DMS 273 (cell line): Measurements from ENCODE around the gene ADAMTSL2.

Experiments used
- DNase-seq: peaks from one replicate; lab custom pipeline; 2025; ENCODE audit not compliant: unreplicated experiment; lab: John Stamatoyannopoulos, UW

The ADAMTSL2 gene

GRCh38 chr9:133529874-133530273 is 4.6 kb upstream of the ADAMTSL2 start:
- DNase-seq: no peak

GRCh38 chr9:133531293-133531692 is 3.2 kb upstream of the ADAMTSL2 start:
- no peak for DNase-seq

- DNase-seq: peak; percentile 79
Measured at GRCh38 chr9:133532937-133533668, 1.4 kb upstream of the ADAMTSL2 start.

GRCh38 chr9:133533857-133534256 is 647 bp upstream of the ADAMTSL2 start:
- peak; percentile 73 for DNase-seq

- DNase-seq: no peak
Measured at GRCh38 chr9:133535306-133535877, 888 bp downstream of the ADAMTSL2 start.

GRCh38 chr9:133536080-133536479 is 1.6 kb downstream of the ADAMTSL2 start:
- DNase-seq: no peak

GRCh38 chr9:133536536-133536935 is 2.0 kb downstream of the ADAMTSL2 start:
- DNase-seq: no peak

GRCh38 chr9:133537257-133537656 is 2.8 kb downstream of the ADAMTSL2 start:
- no peak for DNase-seq

GRCh38 chr9:133538176-133538575 is 3.7 kb downstream of the ADAMTSL2 start:
- DNase-seq: no peak

- no peak for DNase-seq
Measured at GRCh38 chr9:133538851-133539833, 4.6 kb downstream of the ADAMTSL2 start.

GRCh38 chr9:133539991-133540697 is 5.6 kb downstream of the ADAMTSL2 start:
- DNase-seq: no peak

- no peak for DNase-seq
Measured at GRCh38 chr9:133540698-133541025, 6.2 kb downstream of the ADAMTSL2 start.

- no peak for DNase-seq
Measured at GRCh38 chr9:133542002-133542401, 7.5 kb downstream of the ADAMTSL2 start.

- DNase-seq: no peak
Measured at GRCh38 chr9:133543772-133544467, 9.4 kb downstream of the ADAMTSL2 start.

- no peak for DNase-seq
Measured at GRCh38 chr9:133545494-133546286, 11.2 kb downstream of the ADAMTSL2 start.

- no peak for DNase-seq
Measured at GRCh38 chr9:133546287-133546680, 11.8 kb downstream of the ADAMTSL2 start.

- no peak for DNase-seq
Measured at GRCh38 chr9:133547116-133547515, 12.6 kb downstream of the ADAMTSL2 start.

- DNase-seq: no peak
Measured at GRCh38 chr9:133551446-133551845, 16.9 kb downstream of the ADAMTSL2 start.

GRCh38 chr9:133552236-133552635 is 17.7 kb downstream of the ADAMTSL2 start:
- no peak for DNase-seq

GRCh38 chr9:133553123-133553522 is 18.6 kb downstream of the ADAMTSL2 start:
- DNase-seq: no peak
